DND-41 (cell line): ENCODE measurements around the gene CLCA4.

Experiments used
- ATAC-seq: fragments of 200-7000 bp; cut with Tn5 transposase; 3 replicates; pipeline ENCODE4 v1.9.1; 2021; ENCODE audit warnings: low read depth; ENCODE audit not compliant: insufficient read depth
- DNase-seq: peaks from one replicate; pipeline ENCODE4 v3.0.0-alpha.2; 2020
- H2AFZ ChIP-seq: 2 replicates; pipeline ENCODE4 v1.6.0; 2012; ENCODE audit warnings: low read depth, low read length
- H3K27ac ChIP-seq: 2 replicates; pipeline ENCODE4 v1.5.1; 2012; ENCODE audit warnings: low read length, inconsistent platforms
- H3K27me3 ChIP-seq: fragments of 200-600 bp; sonication (generic); 2 replicates; pipeline ENCODE4 v1.6.0; 2012; ENCODE audit warnings: low read length, mild to moderate bottlenecking, inconsistent platforms; ENCODE audit not compliant: insufficient read depth, poor library complexity
- H3K36me3 ChIP-seq: 2 replicates; pipeline ENCODE4 v1.5.1; 2012; ENCODE audit warnings: low read length, inconsistent platforms; ENCODE audit not compliant: insufficient read depth
- H3K4me1 ChIP-seq: 2 replicates; pipeline ENCODE4 v1.5.1; 2012; ENCODE audit warnings: mild to moderate bottlenecking, low read length; ENCODE audit not compliant: insufficient read depth
- H3K4me2 ChIP-seq: 2 replicates; pipeline ENCODE4 v1.6.0; 2012; ENCODE audit warnings: mild to moderate bottlenecking, moderate library complexity, low read length, inconsistent platforms; ENCODE audit not compliant: insufficient read depth
- H3K4me3 ChIP-seq, 2 experiments: fragments of 200-600 bp in 1 of 2; shearing (Covaris generic) in 1 of 2; 2 replicates each; pipeline ENCODE4 v1.5.1; 2012 to 2016; ENCODE audit warnings: inconsistent platforms in 2 of 2, low read length in 2 of 2, mild to moderate bottlenecking in 2 of 2, low read depth in 1 of 2, moderate library complexity in 1 of 2
- H3K79me2 ChIP-seq: 2 replicates; pipeline ENCODE4 v1.6.0; 2012; ENCODE audit warnings: low read length, inconsistent platforms; ENCODE audit not compliant: insufficient read depth
- H3K9ac ChIP-seq: 2 replicates; pipeline ENCODE4 v1.6.0; 2012; ENCODE audit warnings: low read depth, mild to moderate bottlenecking, inconsistent platforms, low read length, moderate library complexity
- H3K9me3 ChIP-seq: 2 replicates; pipeline ENCODE4 v1.5.1; 2012; ENCODE audit warnings: low read length, moderate library complexity, mild to moderate bottlenecking, inconsistent platforms; ENCODE audit not compliant: insufficient read depth, severe bottlenecking
- H4K20me1 ChIP-seq: 2 replicates; pipeline ENCODE4 v1.6.0; 2012; ENCODE audit warnings: low read length; ENCODE audit not compliant: insufficient read depth
- CTCF ChIP-seq: IDR thresholded peaks from 2 replicates; pipeline ENCODE4 v1.5.1; 2012; ENCODE audit warnings: borderline replicate concordance, low read length, moderate library complexity, mild to moderate bottlenecking; ENCODE audit not compliant: poor library complexity, severe bottlenecking; ENCODE audit errors: extremely low read depth
- EZH2 ChIP-seq: IDR thresholded peaks from 3 replicates; pipeline ENCODE4 v1.6.1; 2012; ENCODE audit warnings: borderline replicate concordance, low read depth, mild to moderate bottlenecking, moderate library complexity, low read length, inconsistent platforms; ENCODE audit not compliant: severe bottlenecking

The CLCA4 gene

GRCh38 chr1:86616871-86617270, 70.0 kb downstream of the CLCA4 start:
- H4K20me1 ChIP-seq = no peaks in the 10 kb centered on the region
- no peaks in the 10 kb centered on the region for H3K79me2 ChIP-seq
- no peak overlapping the region for H3K4me2 ChIP-seq
- H3K27me3 ChIP-seq = no peaks in the 10 kb centered on the region
- no peak overlapping the region for H3K4me3 ChIP-seq
- H3K36me3 ChIP-seq = no peaks in the 10 kb centered on the region
- H3K9ac ChIP-seq = no peak overlapping the region
- H3K27ac ChIP-seq = no peak overlapping the region
- H3K9me3 ChIP-seq = peaks cover 4% of the 10 kb centered on the region
- no peak overlapping the region for H2AFZ ChIP-seq
- ATAC-seq (no peak), DNase-seq (no peak)
- no peaks in the 10 kb centered on the region for H3K4me1 ChIP-seq
- TF ChIP-seq EZH2 (no peak), CTCF (no peak)

- Histone ChIP-seq H3K4me3 (no peak overlapping the region), H3K9ac (no peak overlapping the region), H3K9me3 (peaks cover 4% of the 10 kb centered on the region), H4K20me1 (no peaks in the 10 kb centered on the region), H3K4me1 (no peaks in the 10 kb centered on the region), H3K36me3 (no peaks in the 10 kb centered on the region), H3K79me2 (no peaks in the 10 kb centered on the region), H3K27ac (no peak overlapping the region), H3K27me3 (no peaks in the 10 kb centered on the region), H3K4me2 (no peak overlapping the region), H2AFZ (no peak overlapping the region)
- TF ChIP-seq EZH2 = no peak
- no peak for TF ChIP-seq CTCF
- ATAC-seq (no peak), DNase-seq (no peak)
Measured at GRCh38 chr1:86618358-86618757, 71.5 kb downstream of the CLCA4 start.

- Histone ChIP-seq H3K4me2 (no peak overlapping the region), H3K36me3 (no peaks in the 10 kb centered on the region), H2AFZ (no peak overlapping the region), H4K20me1 (no peaks in the 10 kb centered on the region), H3K4me3 (no peak overlapping the region), H3K79me2 (no peaks in the 10 kb centered on the region), H3K27ac (no peak overlapping the region), H3K9me3 (no peaks in the 10 kb centered on the region), H3K4me1 (no peaks in the 10 kb centered on the region), H3K9ac (no peak overlapping the region), H3K27me3 (no peaks in the 10 kb centered on the region)
- TF ChIP-seq EZH2 (no peak), CTCF (no peak)
- no peak for DNase-seq
- ATAC-seq = no peak
Measured at GRCh38 chr1:86619313-86619712, 72.4 kb downstream of the CLCA4 start.

- H3K9me3 ChIP-seq = no peaks in the 10 kb centered on the region
- no peaks in the 10 kb centered on the region for H3K4me1 ChIP-seq
- no peak overlapping the region for H3K9ac ChIP-seq
- no peak overlapping the region for H3K4me3 ChIP-seq
- no peak overlapping the region for H3K27ac ChIP-seq
- H2AFZ ChIP-seq = no peak overlapping the region
- H3K79me2 ChIP-seq = no peaks in the 10 kb centered on the region
- H4K20me1 ChIP-seq = no peaks in the 10 kb centered on the region
- no peak; the same call in 2 of the 3 replicates for ATAC-seq
- TF ChIP-seq CTCF (no peak), EZH2 (no peak)
- H3K4me2 ChIP-seq = no peak overlapping the region
- no peaks in the 10 kb centered on the region for H3K36me3 ChIP-seq
- DNase-seq = no peak
- no peaks in the 10 kb centered on the region for H3K27me3 ChIP-seq
Measured at GRCh38 chr1:86621286-86621685, 74.4 kb downstream of the CLCA4 start.
